H1 (cell line): ENCODE results near the gene OR4K15. TPM values are rescaled to one million over a fixed set of nuclear protein-coding genes. Genes with fewer than 3 reads are reported as not detected.

ENCODE experiments used
- CTCF ChIA-PET: fragments of 300-600 bp; sonication (Branson Sonifier 250); formaldehyde crosslinking; loops from one replicate; lab custom pipeline; 2021; ENCODE audit not compliant: partially characterized antibody; lab: Charles Lee
- POLR2A ChIA-PET: fragments of 300-600 bp; sonication (Branson Sonifier 250); formaldehyde crosslinking; loops from one replicate; lab custom pipeline; 2021; ENCODE audit warnings: inconsistent platforms; ENCODE audit not compliant: partially characterized antibody; lab: Charles Lee
- DNase-seq, 2 experiments: peaks; one replicate each; pipeline versions ENCODE4 v3.0.0 to v3.0.0-alpha.2; 2010 to 2022; ENCODE audit warnings: low spot score in 2 of 2, low read depth in 1 of 2, mixed read lengths in 1 of 2
- FAIRE-seq: peaks from 2 replicates; lab custom pipeline; 2011; peaks lifted over from hg19 to GRCh38; lab: Jason Lieb, UNC
- H2AFZ ChIP-seq: 2 replicates; pipeline ENCODE4 v1.8.1; 2012; ENCODE audit warnings: low read length, inconsistent platforms
- H2AK5ac ChIP-seq: 2 replicates; pipeline ENCODE4 v1.6.1; 2013; ENCODE audit warnings: low read depth, low read length
- H2BK120ac ChIP-seq: replicated peaks from 2 replicates; pipeline ENCODE3; 2013; ENCODE audit warnings: low read depth, low read length, inconsistent platforms
- H2BK12ac ChIP-seq: 2 replicates; pipeline ENCODE4 v1.6.1; 2013; ENCODE audit warnings: low read depth, low read length
- H2BK15ac ChIP-seq: 2 replicates; pipeline ENCODE4 v1.6.1; 2013; ENCODE audit warnings: low read length
- H2BK20ac ChIP-seq: 2 replicates; pipeline ENCODE4 v1.6.1; 2013; ENCODE audit warnings: low read length
- H2BK5ac ChIP-seq: 2 replicates; pipeline ENCODE4 v1.6.1; 2013; ENCODE audit warnings: low read depth, low read length
- H3K14ac ChIP-seq: 2 replicates; pipeline ENCODE4 v1.6.1; 2013; ENCODE audit warnings: inconsistent platforms; ENCODE audit not compliant: insufficient read length
- H3K18ac ChIP-seq: 2 replicates; pipeline ENCODE4 v1.6.1; 2013; ENCODE audit warnings: low read length; ENCODE audit errors: extremely low read depth
- H3K23ac ChIP-seq: 2 replicates; pipeline ENCODE4 v1.6.1; 2013; ENCODE audit warnings: inconsistent platforms; ENCODE audit not compliant: insufficient read length
- H3K23me2 ChIP-seq: 2 replicates; pipeline ENCODE4 v1.6.1; 2013; ENCODE audit warnings: low read depth, low read length
- H3K27ac ChIP-seq: 2 replicates; pipeline ENCODE4 v1.6.1; 2011; ENCODE audit warnings: low read depth, low read length, inconsistent platforms
- H3K27me3 ChIP-seq, 4 experiments: replicated peaks in 1 of 4; 1 replicate in 1 of 4; 2 replicates in 3 of 4; pipeline versions ENCODE4 v1.6.1 to v1.8.1; 2011 to 2013; ENCODE audit warnings: low read length in 3 of 4, mild to moderate bottlenecking in 3 of 4, inconsistent platforms in 2 of 4, mixed read lengths in 2 of 4, moderate library complexity in 1 of 4; ENCODE audit not compliant: control insufficient read depth in 3 of 4, insufficient read depth in 3 of 4; ENCODE audit errors: extremely low read depth in 1 of 4
- H3K36me3 ChIP-seq, 4 experiments: 2 replicates each; pipeline versions ENCODE4 v1.6.1 to v1.8.1; 2011 to 2013; ENCODE audit warnings: mild to moderate bottlenecking in 4 of 4, low read length in 3 of 4, moderate library complexity in 2 of 4, control low read depth in 1 of 4, inconsistent platforms in 1 of 4; ENCODE audit not compliant: insufficient read depth in 4 of 4, control insufficient read depth in 2 of 4
- H3K4ac ChIP-seq: replicated peaks from 2 replicates; pipeline ENCODE3; 2013; ENCODE audit warnings: low read length, low read depth, mixed read lengths, inconsistent platforms; ENCODE audit not compliant: insufficient read length
- H3K4me1 ChIP-seq, 4 experiments: replicated peaks in 1 of 4; 1 replicate in 1 of 4; 2 replicates in 3 of 4; pipeline versions ENCODE4 v1.6.1 to v1.8.1; 2011 to 2013; ENCODE audit warnings: low read length in 3 of 4, inconsistent platforms in 2 of 4, mixed read lengths in 1 of 4; ENCODE audit not compliant: insufficient read depth in 4 of 4, control insufficient read depth in 3 of 4
- H3K4me2 ChIP-seq, 2 experiments: 2 replicates each; pipeline versions ENCODE4 v1.6.1 to v1.8.1; 2011 to 2013; ENCODE audit warnings: low read depth in 2 of 2, low read length in 2 of 2, control low read depth in 1 of 2, inconsistent platforms in 1 of 2, mild to moderate bottlenecking in 1 of 2; ENCODE audit not compliant: insufficient read depth in 1 of 2
- H3K4me3 ChIP-seq, 4 experiments: fragments of 200-600, 300-600 bp in 1 of 4; sonication (generic), shearing (Covaris generic), sonication (Bioruptor Twin) in 1 of 4; 2 replicates each; pipeline versions ENCODE4 v1.5.1 to v1.8.1; 2011 to 2016; ENCODE audit warnings: low read length in 4 of 4, low read depth in 3 of 4, control low read depth in 2 of 4, inconsistent platforms in 2 of 4, mild to moderate bottlenecking in 2 of 4, mixed read lengths in 1 of 4, moderate library complexity in 1 of 4; ENCODE audit not compliant: insufficient read depth in 2 of 4; ENCODE audit errors: extremely low read depth in 1 of 4
- H3K56ac ChIP-seq: replicated peaks from 2 replicates; pipeline ENCODE3; 2013; ENCODE audit warnings: low read depth, mild to moderate bottlenecking, mixed read lengths, low read length, inconsistent platforms; ENCODE audit not compliant: insufficient read length
- H3K79me1 ChIP-seq: 2 replicates; pipeline ENCODE4 v1.6.1; 2013; ENCODE audit warnings: low read depth, low read length, control low read depth
- H3K79me2 ChIP-seq, 2 experiments: 2 replicates each; pipeline versions ENCODE4 v1.6.1 to v1.8.1; 2012 to 2013; ENCODE audit warnings: low read length in 2 of 2, mild to moderate bottlenecking in 2 of 2, inconsistent platforms in 1 of 2; ENCODE audit not compliant: insufficient read depth in 2 of 2, control insufficient read depth in 1 of 2
- H3K9ac ChIP-seq, 4 experiments: replicated peaks in 1 of 4; 1 replicate in 1 of 4; 2 replicates in 3 of 4; pipeline versions ENCODE4 v1.6.1 to v1.8.1; 2011 to 2013; ENCODE audit warnings: low read depth in 3 of 4, low read length in 3 of 4, control low read depth in 2 of 4, mild to moderate bottlenecking in 2 of 4, moderate library complexity in 2 of 4, inconsistent platforms in 1 of 4; ENCODE audit errors: extremely low read depth in 1 of 4
- H3K9me3 ChIP-seq, 2 experiments: 2 replicates each; pipeline versions ENCODE4 v1.6.1 to v1.8.1; 2012 to 2013; ENCODE audit warnings: mild to moderate bottlenecking in 2 of 2, moderate library complexity in 2 of 2, control low read depth in 1 of 2, inconsistent platforms in 1 of 2, low read depth in 1 of 2, low read length in 1 of 2, mixed read lengths in 1 of 2; ENCODE audit not compliant: insufficient read depth in 2 of 2
- H4K20me1 ChIP-seq, 2 experiments: replicated peaks in 1 of 2; 2 replicates each; pipeline versions ENCODE3 to v1.8.1; 2011 to 2013; ENCODE audit warnings: inconsistent platforms in 2 of 2, low read length in 2 of 2, mild to moderate bottlenecking in 1 of 2; ENCODE audit not compliant: insufficient read depth in 2 of 2, control insufficient read depth in 1 of 2
- H4K5ac ChIP-seq: 2 replicates; pipeline ENCODE4 v1.6.1; 2013; ENCODE audit warnings: low read length, low read depth, mixed read lengths, inconsistent platforms; ENCODE audit not compliant: insufficient read length
- H4K8ac ChIP-seq: 2 replicates; pipeline ENCODE4 v1.8.0; 2013; ENCODE audit warnings: mild to moderate bottlenecking, moderate library complexity, low read length, inconsistent platforms; ENCODE audit not compliant: insufficient read depth; ENCODE audit errors: extremely low read depth
- H4K91ac ChIP-seq: replicated peaks from 2 replicates; pipeline ENCODE3; 2013; ENCODE audit warnings: low read length, mixed read lengths, inconsistent platforms; ENCODE audit not compliant: insufficient read length
- ASH2L ChIP-seq: fragments of 200-600, 300-600 bp; sonication (generic); IDR thresholded peaks from one replicate; pipeline ENCODE4 v1.7.1; 2017; ENCODE audit warnings: low read length
- CREB1 ChIP-seq: IDR thresholded peaks from 2 replicates; pipeline ENCODE4 v1.6.1; 2012; ENCODE audit warnings: inconsistent platforms
- JUN ChIP-seq: IDR thresholded peaks from 2 replicates; pipeline ENCODE4 v1.6.1; 2011; ENCODE audit warnings: low read depth, mild to moderate bottlenecking, improper control_type of control experiment, low read length
- NANOG ChIP-seq: IDR thresholded peaks from 2 replicates; pipeline ENCODE4 v1.6.1; 2011; ENCODE audit warnings: low read length, low read depth, mild to moderate bottlenecking, inconsistent platforms; ENCODE audit not compliant: insufficient read depth, poor library complexity, severe bottlenecking
- POLR2AphosphoS5 ChIP-seq: IDR thresholded peaks from 2 replicates; pipeline ENCODE4 v1.6.1; 2011; ENCODE audit warnings: low read depth, low read length
- POU5F1 ChIP-seq: IDR thresholded peaks from 2 replicates; pipeline ENCODE4 v1.6.1; 2011; ENCODE audit warnings: low read depth, mild to moderate bottlenecking, low read length, moderate library complexity
- RFX5 ChIP-seq: IDR thresholded peaks from 2 replicates; pipeline ENCODE4 v1.6.1; 2011; ENCODE audit warnings: low read depth, low read length, improper control_type of control experiment, borderline replicate concordance
- SP2 ChIP-seq: IDR thresholded peaks from 2 replicates; pipeline ENCODE4 v1.6.1; 2012; ENCODE audit warnings: mild to moderate bottlenecking, low read length, inconsistent platforms
- SP4 ChIP-seq: IDR thresholded peaks from 2 replicates; pipeline ENCODE4 v1.6.1; 2012; ENCODE audit warnings: low read length, inconsistent platforms
- TCF12 ChIP-seq: IDR thresholded peaks from 2 replicates; pipeline ENCODE4 v1.6.1; 2011; ENCODE audit warnings: low read depth, mild to moderate bottlenecking, low read length
- ZNF274 ChIP-seq: IDR thresholded peaks from 2 replicates; pipeline ENCODE4 v1.7.0; 2012; ENCODE audit warnings: low read length, borderline replicate concordance; ENCODE audit errors: extremely low read depth
- polyA plus RNA-seq, 7 experiments: library from polyadenylated mRNA; depleted of rRNA in 3 of 7; stranded (reverse) in 5 of 7; unstranded in 2 of 7; fragments of >200 nt in 5 of 7; fragments of 200-250 nt in 2 of 7; gene quantifications; 1 replicate in 5 of 7; 2 replicates in 1 of 7; 4 replicates in 1 of 7; pipeline versions ENCODE4 v1.2.1 to v1.2.3, GENCODE V29; 2011 to 2013; ENCODE audit warnings: missing spikeins in 2 of 7, mixed read lengths in 2 of 7
- total RNA-seq: library from RNA; stranded (reverse); fragmentation: NEBNext Ultra II Directional; extraction: Animal tissue kit (Norgen Biotek cat#: 25700); gene quantifications from 2 replicates; pipeline ENCODE4 v1.2.1, GENCODE V29; 2021

OR4K15 gene
- total and polyA plus RNA-seq, 2 of the 8 experiments (the other 6 are each of a cell fraction or from before 2014, with no cell fraction given) = not detected

- no peak for TF ChIP-seq POU5F1
These were observed 26.9 kb downstream of the OR4K15 start (continued) for GRCh38 chr14:20002319-20002718.

GRCh38 chr14:20008156-20008555 is 32.8 kb downstream of the OR4K15 start:
- Histone ChIP-seq H2BK5ac (no peak overlapping the region), H3K4ac (no peak overlapping the region), H3K4me3 (no peak overlapping the region), H3K23me2 (no peaks in the 10 kb centered on the region), H4K20me1 (no peaks in the 10 kb centered on the region), H3K27me3 (no peaks in the 10 kb centered on the region), H4K5ac (no peak overlapping the region), H4K8ac (no peak overlapping the region), H2BK12ac (no peak overlapping the region), H3K4me1 (no peaks in the 10 kb centered on the region), H3K18ac (no peak overlapping the region), H3K79me2 (no peaks in the 10 kb centered on the region), H3K9ac (no peak overlapping the region), H3K23ac (no peak overlapping the region), H2BK15ac (no peak overlapping the region), H3K36me3 (no peaks in the 10 kb centered on the region; a peak in 1 of 8 replicates), H2BK20ac (no peak overlapping the region), H3K79me1 (no peaks in the 10 kb centered on the region), H2AFZ (no peak overlapping the region), H3K4me2 (no peak overlapping the region), H2AK5ac (no peak overlapping the region), H3K56ac (no peak overlapping the region), H2BK120ac (no peak overlapping the region), H3K9me3 (peaks cover 25 to 43% of the 10 kb centered on the region in 2 experiments), H4K91ac (no peak overlapping the region), H3K27ac (no peak overlapping the region), H3K14ac (no peak overlapping the region)
- FAIRE-seq (no peak), DNase-seq (no peak)
- TF ChIP-seq TCF12 (no peak), ASH2L (no peak), ZNF274 (no peak), SP4 (no peak), SP2 (no peak), NANOG (no peak), POLR2AphosphoS5 (no peak), RFX5 (no peak), JUN (no peak), CREB1 (no peak)
- ChIA-PET CTCF (no interaction called here), POLR2A (no interaction called here)
